Keratinocyte (primary cell): Measurements from ENCODE around the gene PHF14. TPM values are rescaled to one million over a fixed set of nuclear protein-coding genes. Genes with fewer than 3 reads are reported as not detected.

Source experiments
- DNase-seq: peaks from one replicate; pipeline ENCODE4 v3.0.0-alpha.2; 2011; ENCODE audit warnings: low read depth, missing footprints, low spot score
- FAIRE-seq: peaks from 2 replicates; lab custom pipeline; 2011; peaks lifted over from hg19 to GRCh38; lab: Jason Lieb, UNC
- H2AFZ ChIP-seq: 2 replicates; pipeline ENCODE4 v1.6.0; 2012; ENCODE audit warnings: low read length, control low read depth, inconsistent platforms; ENCODE audit not compliant: control insufficient read depth
- H3K27ac ChIP-seq: 2 replicates; pipeline ENCODE4 v1.5.1; 2011; ENCODE audit warnings: low read length; ENCODE audit not compliant: control insufficient read depth, insufficient read depth
- H3K27me3 ChIP-seq: 3 replicates; pipeline ENCODE4 v1.6.0; 2011; ENCODE audit warnings: low read length; ENCODE audit not compliant: control insufficient read depth, insufficient read depth; ENCODE audit errors: extremely low read depth
- H3K36me3 ChIP-seq, 2 experiments: 2 replicates in 1 of 2; 3 replicates in 1 of 2; pipeline ENCODE4 v1.5.1; 2011; ENCODE audit warnings: low read length in 2 of 2, mild to moderate bottlenecking in 1 of 2; ENCODE audit not compliant: control insufficient read depth in 2 of 2, insufficient read depth in 2 of 2; ENCODE audit errors: extremely low read depth in 1 of 2
- H3K4me1 ChIP-seq: 3 replicates; pipeline ENCODE4 v1.5.1; 2011; ENCODE audit warnings: low read length; ENCODE audit not compliant: control insufficient read depth, insufficient read depth; ENCODE audit errors: extremely low read depth
- H3K4me2 ChIP-seq: 3 replicates; pipeline ENCODE4 v1.6.0; 2011; ENCODE audit warnings: low read depth, low read length; ENCODE audit not compliant: control insufficient read depth, insufficient read depth; ENCODE audit errors: extremely low read depth
- H3K4me3 ChIP-seq, 3 experiments: fragments of 200-600 bp in 1 of 3; sonication (generic) in 1 of 3; 2 replicates in 2 of 3; 3 replicates in 1 of 3; pipeline ENCODE4 v1.5.1; 2011 to 2016; ENCODE audit warnings: low read length in 3 of 3, mild to moderate bottlenecking in 3 of 3, control low read depth in 2 of 3, inconsistent platforms in 1 of 3, low read depth in 1 of 3, mixed read lengths in 1 of 3, mixed run types in 1 of 3, moderate library complexity in 1 of 3; ENCODE audit not compliant: control insufficient read depth in 2 of 3, insufficient read depth in 2 of 3; ENCODE audit errors: extremely low read depth in 1 of 3
- H3K79me2 ChIP-seq: 2 replicates; pipeline ENCODE4 v1.6.0; 2012; ENCODE audit warnings: low read length; ENCODE audit not compliant: control insufficient read depth, insufficient read depth
- H3K9ac ChIP-seq: 3 replicates; pipeline ENCODE4 v1.6.0; 2011; ENCODE audit warnings: low read length; ENCODE audit not compliant: control insufficient read depth, insufficient read depth; ENCODE audit errors: extremely low read depth
- H3K9me1 ChIP-seq: 3 replicates; pipeline ENCODE4 v1.6.0; 2011; ENCODE audit warnings: low read length; ENCODE audit not compliant: control insufficient read depth, insufficient read depth; ENCODE audit errors: extremely low read depth
- H3K9me3 ChIP-seq: 2 replicates; pipeline ENCODE4 v1.5.1; 2012; ENCODE audit warnings: low read depth, low read length; ENCODE audit not compliant: control insufficient read depth
- H4K20me1 ChIP-seq: 3 replicates; pipeline ENCODE4 v1.6.0; 2011; ENCODE audit warnings: low read length; ENCODE audit not compliant: control insufficient read depth, insufficient read depth; ENCODE audit errors: extremely low read depth
- EZH2 ChIP-seq: IDR thresholded peaks from one replicate; pipeline ENCODE4 v1.6.1; 2012; ENCODE audit warnings: inconsistent platforms, mild to moderate bottlenecking, low read length, moderate library complexity
- dilution Hi-C: fragments of 300-500 bp; cut with MboI; formaldehyde crosslinking; loops from one replicate; pipeline ENCODE4 v1.7.0; 2020; ENCODE audit warnings: low sequenced_read_pairs; ENCODE audit not compliant: extremely low pct_ligation_motif_present
- polyA plus RNA-seq, 5 experiments: library from polyadenylated mRNA; depleted of rRNA in 3 of 5; stranded (reverse) in 3 of 5; stranded (forward) in 1 of 5; unstranded in 1 of 5; fragments of >200 nt; gene quantifications; 1 replicate in 1 of 5; 2 replicates in 3 of 5; 3 replicates in 1 of 5; pipeline versions ENCODE4 v1.2.1 to v1.2.3, GENCODE V29; 2011 to 2012; ENCODE audit warnings: missing spikeins in 2 of 5, low read depth in 1 of 5, low replicate concordance in 1 of 5
- TF ChIP-seq, protein P1 (sequence below), 3 experiments: IDR thresholded peaks in 1 of 3; conservative IDR thresholded peaks in 1 of 3; optimal IDR thresholded peaks in 1 of 3; 2 replicates in 2 of 3; 3 replicates in 1 of 3; pipeline versions ENCODE3 to v1.5.1; 2011; ENCODE audit warnings: low read length in 3 of 3, mild to moderate bottlenecking in 3 of 3, moderate library complexity in 2 of 3, control low read depth in 1 of 3, inconsistent platforms in 1 of 3; ENCODE audit not compliant: insufficient read depth in 2 of 3; ENCODE audit errors: extremely low read depth in 1 of 3

Gene PHF14
- polyA plus RNA-seq, 1 donor (not counting 4 experiments of a cell fraction or from before 2014, with no cell fraction given) = 16.9 TPM

DNA sequence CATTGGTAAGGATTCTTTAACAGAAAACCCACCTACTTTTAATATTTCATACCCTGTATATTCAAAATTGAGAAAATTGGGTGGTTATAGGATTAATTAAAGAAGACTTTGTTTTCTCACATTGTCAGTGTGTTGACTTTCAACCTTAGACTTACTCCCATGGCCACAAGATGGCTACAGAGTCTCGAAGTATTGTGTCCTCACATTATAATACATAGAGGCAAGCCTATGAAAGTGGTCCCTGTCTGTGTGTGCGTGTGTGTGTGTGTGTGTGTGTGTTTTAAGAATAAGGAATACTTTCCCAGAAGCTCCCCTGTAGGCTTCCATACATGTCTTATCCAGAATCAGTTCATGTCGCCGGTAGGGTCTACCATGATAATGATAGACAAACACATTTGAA lies 180.0 kb downstream of the PHF14 start:
- dilution Hi-C loops = no loop called here

DNA sequence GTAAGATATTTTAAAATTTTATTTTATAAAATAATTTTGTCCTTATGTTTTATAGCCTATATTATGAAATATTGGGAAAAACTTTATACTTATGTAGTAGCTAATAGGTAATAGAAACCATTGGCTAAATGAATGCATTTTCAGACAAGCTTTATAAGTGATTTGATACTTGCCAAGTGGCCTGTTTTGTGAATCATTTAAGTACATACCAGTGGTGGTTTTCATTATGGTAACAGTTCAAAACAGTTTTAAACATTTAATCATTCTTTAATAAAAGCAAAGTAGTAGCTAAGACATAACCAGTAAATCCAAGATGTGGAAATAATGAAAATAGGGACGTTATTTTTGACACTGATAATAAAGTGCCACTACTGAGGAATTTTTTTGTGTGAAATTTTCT lies 182.2 kb downstream of the PHF14 start:
- H3K9me3 ChIP-seq = no peaks in the 10 kb centered on the region
- H2AFZ ChIP-seq = no peak overlapping the region
- no peaks in the 10 kb centered on the region for H3K36me3 ChIP-seq
- no peak overlapping the region for H3K4me3 ChIP-seq
- TF ChIP-seq, protein P1, sequence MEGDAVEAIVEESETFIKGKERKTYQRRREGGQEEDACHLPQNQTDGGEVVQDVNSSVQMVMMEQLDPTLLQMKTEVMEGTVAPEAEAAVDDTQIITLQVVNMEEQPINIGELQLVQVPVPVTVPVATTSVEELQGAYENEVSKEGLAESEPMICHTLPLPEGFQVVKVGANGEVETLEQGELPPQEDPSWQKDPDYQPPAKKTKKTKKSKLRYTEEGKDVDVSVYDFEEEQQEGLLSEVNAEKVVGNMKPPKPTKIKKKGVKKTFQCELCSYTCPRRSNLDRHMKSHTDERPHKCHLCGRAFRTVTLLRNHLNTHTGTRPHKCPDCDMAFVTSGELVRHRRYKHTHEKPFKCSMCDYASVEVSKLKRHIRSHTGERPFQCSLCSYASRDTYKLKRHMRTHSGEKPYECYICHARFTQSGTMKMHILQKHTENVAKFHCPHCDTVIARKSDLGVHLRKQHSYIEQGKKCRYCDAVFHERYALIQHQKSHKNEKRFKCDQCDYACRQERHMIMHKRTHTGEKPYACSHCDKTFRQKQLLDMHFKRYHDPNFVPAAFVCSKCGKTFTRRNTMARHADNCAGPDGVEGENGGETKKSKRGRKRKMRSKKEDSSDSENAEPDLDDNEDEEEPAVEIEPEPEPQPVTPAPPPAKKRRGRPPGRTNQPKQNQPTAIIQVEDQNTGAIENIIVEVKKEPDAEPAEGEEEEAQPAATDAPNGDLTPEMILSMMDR (optimal IDR thresholded peaks at IDR 0.05 in 1 of 3, IDR thresholded peaks at IDR 0.05 in 1 of 3, conservative IDR thresholded peaks at IDR 0.05 in 1 of 3; ENCODE audit: extremely low read depth in 1 of 3, insufficient read depth in 2 of 3, low read length in 3 of 3) = no peak
- no peak for TF ChIP-seq EZH2
- no peaks in the 10 kb centered on the region for H3K79me2 ChIP-seq
- no peaks in the 10 kb centered on the region for H3K9me1 ChIP-seq
- DNase-seq (no peak), FAIRE-seq (no peak)
- no peaks in the 10 kb centered on the region for H4K20me1 ChIP-seq
- dilution Hi-C loops = no loop called here
- no peaks in the 10 kb centered on the region for H3K4me1 ChIP-seq
- H3K27ac ChIP-seq = no peak overlapping the region
- no peak overlapping the region for H3K9ac ChIP-seq
- no peak overlapping the region for H3K4me2 ChIP-seq
- H3K27me3 ChIP-seq = no peaks in the 10 kb centered on the region

More for the DNA sequence above, 180.0 kb downstream of the PHF14 start:
- H3K27ac ChIP-seq = no peak overlapping the region
- H4K20me1 ChIP-seq = no peaks in the 10 kb centered on the region
- FAIRE-seq = no peak
- no peaks in the 10 kb centered on the region for H3K9me1 ChIP-seq
- H3K4me3 ChIP-seq = no peak overlapping the region
- H3K4me2 ChIP-seq = no peak overlapping the region
- TF ChIP-seq EZH2 = no peak
- TF ChIP-seq, protein P1 (optimal IDR thresholded peaks at IDR 0.05 in 1 of 3, IDR thresholded peaks at IDR 0.05 in 1 of 3, conservative IDR thresholded peaks at IDR 0.05 in 1 of 3; ENCODE audit: extremely low read depth in 1 of 3, insufficient read depth in 2 of 3, low read length in 3 of 3) = no peak
- H3K36me3 ChIP-seq = no peaks in the 10 kb centered on the region
- H3K4me1 ChIP-seq = no peaks in the 10 kb centered on the region
- H3K27me3 ChIP-seq = no peaks in the 10 kb centered on the region
- H2AFZ ChIP-seq = no peak overlapping the region
- H3K9me3 ChIP-seq = no peaks in the 10 kb centered on the region
- H3K9ac ChIP-seq = no peak overlapping the region
- H3K79me2 ChIP-seq = no peaks in the 10 kb centered on the region
- no peak for DNase-seq
